ENCODE data around the gene DUSP22.
A peak's percentile ranks its signal among the peaks of the same experiment; 100 is the strongest.

Gene DUSP22

GRCh38 chr6:321158-321438 lies 28.8 kb downstream of the DUSP22 start:
- Histone ChIP-seq H3K4me1 (ENCODE audit: low read length) (peaks cover 89% of the 10 kb centered on the region), H3K27ac (ENCODE audit: low read length) (peak overlapping the region; percentile 91), H3F3A (ENCODE audit: insufficient read depth, low read length) (peaks cover 85% of the 10 kb centered on the region), H3K36me3 (replicated peaks; ENCODE audit: insufficient read depth, low read length) (no peaks in the 10 kb centered on the region), H3K4me2 (ENCODE audit: low read depth, low read length) (peak overlapping the region; percentile 86), H2AFZ (ENCODE audit: low read length) (no peak overlapping the region), H3K9me3 (replicated peaks; ENCODE audit: insufficient read depth, low read length) (no peaks in the 10 kb centered on the region), H4K20me1 (ENCODE audit: insufficient read depth, low read length) (no peaks in the 10 kb centered on the region), H3K9me2 (replicated peaks; ENCODE audit: insufficient read depth, low read length) (no peaks in the 10 kb centered on the region), H3K4me3 (ENCODE audit: low read length) (peak overlapping the region; percentile 38), H3K27me3 (replicated peaks; ENCODE audit: insufficient read depth, low read length) (no peaks in the 10 kb centered on the region), H3K9ac (ENCODE audit: low read length) (peak overlapping the region; percentile 61), H3K79me2 (ENCODE audit: low read length) (peaks cover 78% of the 10 kb centered on the region)
- TF ChIP-seq EZH2 (optimal IDR thresholded peaks at IDR 0.05; ENCODE audit: low read depth, low read length) (no peak), EZH2phosphoT487 (IDR thresholded peaks at IDR 0.05; ENCODE audit: low read length) (no peak), CTCF (IDR thresholded peaks at IDR 0.05; ENCODE audit: low read length) (no peak)
- no peak for DNase-seq

GRCh38 chr6:321536-322258 lies 29.4 kb downstream of the DUSP22 start:
- H2AFZ ChIP-seq (ENCODE audit: low read length), result no peak overlapping the region
- peak overlapping the region; percentile 86 for H3K4me2 ChIP-seq (ENCODE audit: low read depth, low read length)
- no peak for TF ChIP-seq EZH2phosphoT487 (IDR thresholded peaks at IDR 0.05; ENCODE audit: low read length)
- no peak for TF ChIP-seq CTCF (IDR thresholded peaks at IDR 0.05; ENCODE audit: low read length)
- no peak for TF ChIP-seq EZH2 (optimal IDR thresholded peaks at IDR 0.05; ENCODE audit: low read depth, low read length)
- no peaks in the 10 kb centered on the region for H3K36me3 ChIP-seq (replicated peaks; ENCODE audit: insufficient read depth, low read length)
- peak overlapping the region; percentile 91 for H3K27ac ChIP-seq (ENCODE audit: low read length)
- no peaks in the 10 kb centered on the region for H3K9me3 ChIP-seq (replicated peaks; ENCODE audit: insufficient read depth, low read length)
- H3K27me3 ChIP-seq (replicated peaks; ENCODE audit: insufficient read depth, low read length), result no peaks in the 10 kb centered on the region
- peak overlapping the region; percentile 38 for H3K4me3 ChIP-seq (ENCODE audit: low read length)
- no peaks in the 10 kb centered on the region for H3K9me2 ChIP-seq (replicated peaks; ENCODE audit: insufficient read depth, low read length)
- no peak for DNase-seq
- H3K9ac ChIP-seq (ENCODE audit: low read length), result peak overlapping the region; percentile 61
- H3K79me2 ChIP-seq (ENCODE audit: low read length), result peaks cover 84% of the 10 kb centered on the region
- H3K4me1 ChIP-seq (ENCODE audit: low read length), result peaks cover 90% of the 10 kb centered on the region
- H3F3A ChIP-seq (ENCODE audit: insufficient read depth, low read length), result peaks cover 81% of the 10 kb centered on the region
- H4K20me1 ChIP-seq (ENCODE audit: insufficient read depth, low read length), result no peaks in the 10 kb centered on the region

- H4K20me1 ChIP-seq (ENCODE audit: insufficient read depth, low read length), result no peaks in the 10 kb centered on the region
- peak overlapping the region; percentile 86 for H3K4me2 ChIP-seq (ENCODE audit: low read depth, low read length)
- no peaks in the 10 kb centered on the region for H3K9me3 ChIP-seq (replicated peaks; ENCODE audit: insufficient read depth, low read length)
- peak overlapping the region; percentile 91 for H3K27ac ChIP-seq (ENCODE audit: low read length)
- H2AFZ ChIP-seq (ENCODE audit: low read length), result no peak overlapping the region
- DNase-seq, result peak; percentile 86
- peaks cover 86% of the 10 kb centered on the region for H3K79me2 ChIP-seq (ENCODE audit: low read length)
- peak overlapping the region; percentile 61 for H3K9ac ChIP-seq (ENCODE audit: low read length)
- H3K4me1 ChIP-seq (ENCODE audit: low read length), result peaks cover 90% of the 10 kb centered on the region
- TF ChIP-seq CTCF (IDR thresholded peaks at IDR 0.05; ENCODE audit: low read length), result peak; percentile 91
- no peak for TF ChIP-seq EZH2 (optimal IDR thresholded peaks at IDR 0.05; ENCODE audit: low read depth, low read length)
- no peaks in the 10 kb centered on the region for H3K36me3 ChIP-seq (replicated peaks; ENCODE audit: insufficient read depth, low read length)
- no peaks in the 10 kb centered on the region for H3K27me3 ChIP-seq (replicated peaks; ENCODE audit: insufficient read depth, low read length)
- peak overlapping the region; percentile 23 for H3K4me3 ChIP-seq (ENCODE audit: low read length)
- peaks cover 81% of the 10 kb centered on the region for H3F3A ChIP-seq (ENCODE audit: insufficient read depth, low read length)
- no peaks in the 10 kb centered on the region for H3K9me2 ChIP-seq (replicated peaks; ENCODE audit: insufficient read depth, low read length)
Measured at GRCh38 chr6:322259-322930, 30.1 kb downstream of the DUSP22 start.
